ENCODE measurements around the gene PPP1R13B.

The PPP1R13B gene

GRCh38 chr14:103688441-103688840, 158.9 kb downstream of the PPP1R13B start:
- H3K4me1 ChIP-seq (ENCODE audit: control insufficient read depth in 2 of 2, insufficient read depth in 1 of 2, low read depth in 1 of 2, low read length in 2 of 2), result no peaks in the 10 kb centered on the region
- H3K9ac ChIP-seq (ENCODE audit: low read depth, low read length, poor library complexity), result no peak overlapping the region
- no peaks in the 10 kb centered on the region for H3K27me3 ChIP-seq (ENCODE audit: control insufficient read depth in 3 of 3, insufficient read depth in 3 of 3, low read depth in 1 of 3, low read length in 3 of 3)
- no peak overlapping the region for H3K27ac ChIP-seq (replicated peaks; ENCODE audit: low read length)
- peaks cover 3% of the 10 kb centered on the region for H3K79me1 ChIP-seq (ENCODE audit: low read depth, low read length)
- H3K9me3 ChIP-seq (replicated peaks in 1 of 2; ENCODE audit: control insufficient read depth in 2 of 2, insufficient read depth in 1 of 2, low read depth in 1 of 2, low read length in 2 of 2), result no peaks in the 10 kb centered on the region
- no peak overlapping the region for H3K18ac ChIP-seq (ENCODE audit: low read length)
- no peak overlapping the region for H3K23ac ChIP-seq (ENCODE audit: low read depth, low read length, poor library complexity)
- H2BK15ac ChIP-seq (ENCODE audit: low read length), result no peak overlapping the region
- WGBS, 2 donors (ENCODE audit: extremely low coverage in 2 of 2, insufficient read length in 2 of 2, insufficient replicate concordance in 1 of 2), result no CpG with 5 or more reads among the region's 5 CpGs
- no peak overlapping the region for H2BK120ac ChIP-seq (ENCODE audit: low read depth, low read length)
- no peak overlapping the region for H3K4me2 ChIP-seq (ENCODE audit: insufficient read depth, low read length, poor library complexity, severe bottlenecking)
- H3K4me3 ChIP-seq (ENCODE audit: low read length in 2 of 2), result no peak overlapping the region
- H3K14ac ChIP-seq (ENCODE audit: low read length), result no peak overlapping the region
- no peak overlapping the region for H2BK5ac ChIP-seq (ENCODE audit: low read length)
- peaks cover 34 to 92% of the 10 kb centered on the region in 2 donors for H3K36me3 ChIP-seq (replicated peaks in 1 of 2; ENCODE audit: control insufficient read depth in 2 of 2, insufficient read depth in 2 of 2, low read length in 2 of 2)
- no peak overlapping the region for H4K91ac ChIP-seq (ENCODE audit: low read depth, low read length, poor library complexity)
- no peak overlapping the region for H3K4ac ChIP-seq (ENCODE audit: low read length)
- no peak for DNase-seq (ENCODE audit: low spot score)
- H2BK12ac ChIP-seq (ENCODE audit: low read length), result no peak overlapping the region
- H2AK5ac ChIP-seq (ENCODE audit: low read depth, low read length), result no peak overlapping the region
- no peak overlapping the region for H4K8ac ChIP-seq (ENCODE audit: low read depth, low read length)
- H2AFZ ChIP-seq (ENCODE audit: low read length), result no peak overlapping the region

- Histone ChIP-seq H2BK12ac (ENCODE audit: low read length) (no peak overlapping the region), H3K27ac (replicated peaks; ENCODE audit: low read length) (no peak overlapping the region), H4K8ac (ENCODE audit: low read depth, low read length) (no peak overlapping the region), H3K23ac (ENCODE audit: low read depth, low read length, poor library complexity) (no peak overlapping the region), H3K36me3 (replicated peaks in 1 of 2; ENCODE audit: control insufficient read depth in 2 of 2, insufficient read depth in 2 of 2, low read length in 2 of 2) (peaks cover 36 to 92% of the 10 kb centered on the region in 2 donors), H3K14ac (ENCODE audit: low read length) (no peak overlapping the region), H3K18ac (ENCODE audit: low read length) (no peak overlapping the region), H2BK15ac (ENCODE audit: low read length) (no peak overlapping the region), H3K27me3 (ENCODE audit: control insufficient read depth in 3 of 3, insufficient read depth in 3 of 3, low read depth in 1 of 3, low read length in 3 of 3) (no peaks in the 10 kb centered on the region), H3K9me3 (replicated peaks in 1 of 2; ENCODE audit: control insufficient read depth in 2 of 2, insufficient read depth in 1 of 2, low read depth in 1 of 2, low read length in 2 of 2) (no peaks in the 10 kb centered on the region), H2AK5ac (ENCODE audit: low read depth, low read length) (no peak overlapping the region), H3K4me2 (ENCODE audit: insufficient read depth, low read length, poor library complexity, severe bottlenecking) (no peak overlapping the region), H3K4ac (ENCODE audit: low read length) (no peak overlapping the region), H4K91ac (ENCODE audit: low read depth, low read length, poor library complexity) (no peak overlapping the region), H3K9ac (ENCODE audit: low read depth, low read length, poor library complexity) (no peak overlapping the region), H3K79me1 (ENCODE audit: low read depth, low read length) (peaks cover 5% of the 10 kb centered on the region), H2BK120ac (ENCODE audit: low read depth, low read length) (no peak overlapping the region), H2AFZ (ENCODE audit: low read length) (no peak overlapping the region), H2BK5ac (ENCODE audit: low read length) (no peak overlapping the region), H3K4me1 (ENCODE audit: control insufficient read depth in 2 of 2, insufficient read depth in 1 of 2, low read depth in 1 of 2, low read length in 2 of 2) (no peaks in the 10 kb centered on the region), H3K4me3 (ENCODE audit: low read length in 2 of 2) (no peak overlapping the region)
- WGBS, 2 donors (ENCODE audit: extremely low coverage in 2 of 2, insufficient read length in 2 of 2, insufficient replicate concordance in 1 of 2), result no CpG with 5 or more reads among the region's 4 CpGs
- no peak for DNase-seq (ENCODE audit: low spot score)
Measured at GRCh38 chr14:103687712-103688111, 159.7 kb downstream of the PPP1R13B start.

- no peaks in the 10 kb centered on the region for H3K27me3 ChIP-seq (ENCODE audit: control insufficient read depth in 3 of 3, insufficient read depth in 3 of 3, low read depth in 1 of 3, low read length in 3 of 3)
- H3K4me1 ChIP-seq (ENCODE audit: control insufficient read depth in 2 of 2, insufficient read depth in 1 of 2, low read depth in 1 of 2, low read length in 2 of 2), result no peaks in the 10 kb centered on the region
- peaks cover 33 to 92% of the 10 kb centered on the region in 2 donors for H3K36me3 ChIP-seq (replicated peaks in 1 of 2; ENCODE audit: control insufficient read depth in 2 of 2, insufficient read depth in 2 of 2, low read length in 2 of 2)
- WGBS, 2 donors (ENCODE audit: extremely low coverage in 2 of 2, insufficient read length in 2 of 2, insufficient replicate concordance in 1 of 2), result no CpG with 5 or more reads among the region's 19 CpGs
- no peak overlapping the region for H2BK5ac ChIP-seq (ENCODE audit: low read length)
- H2BK15ac ChIP-seq (ENCODE audit: low read length), result no peak overlapping the region
- no peak overlapping the region for H3K18ac ChIP-seq (ENCODE audit: low read length)
- no peaks in the 10 kb centered on the region for H3K9me3 ChIP-seq (replicated peaks in 1 of 2; ENCODE audit: control insufficient read depth in 2 of 2, insufficient read depth in 1 of 2, low read depth in 1 of 2, low read length in 2 of 2)
- DNase-seq (ENCODE audit: low spot score), result no peak
- H2BK120ac ChIP-seq (ENCODE audit: low read depth, low read length), result no peak overlapping the region
- H3K79me1 ChIP-seq (ENCODE audit: low read depth, low read length), result peaks cover 2% of the 10 kb centered on the region
- H3K27ac ChIP-seq (replicated peaks; ENCODE audit: low read length), result no peak overlapping the region
- no peak overlapping the region for H3K23ac ChIP-seq (ENCODE audit: low read depth, low read length, poor library complexity)
- H4K8ac ChIP-seq (ENCODE audit: low read depth, low read length), result no peak overlapping the region
- H3K14ac ChIP-seq (ENCODE audit: low read length), result no peak overlapping the region
- H3K9ac ChIP-seq (ENCODE audit: low read depth, low read length, poor library complexity), result no peak overlapping the region
- H4K91ac ChIP-seq (ENCODE audit: low read depth, low read length, poor library complexity), result no peak overlapping the region
- H3K4me2 ChIP-seq (ENCODE audit: insufficient read depth, low read length, poor library complexity, severe bottlenecking), result no peak overlapping the region
- H3K4me3 ChIP-seq (ENCODE audit: low read length in 2 of 2), result no peak overlapping the region
- no peak overlapping the region for H2AFZ ChIP-seq (ENCODE audit: low read length)
- H2BK12ac ChIP-seq (ENCODE audit: low read length), result no peak overlapping the region
- H3K4ac ChIP-seq (ENCODE audit: low read length), result no peak overlapping the region
- H2AK5ac ChIP-seq (ENCODE audit: low read depth, low read length), result no peak overlapping the region
Measured at GRCh38 chr14:103686831-103687485, 160.4 kb downstream of the PPP1R13B start.

- H2BK120ac ChIP-seq (ENCODE audit: low read depth, low read length), result no peak overlapping the region
- H4K91ac ChIP-seq (ENCODE audit: low read depth, low read length, poor library complexity), result no peak overlapping the region
- no peak overlapping the region for H2BK12ac ChIP-seq (ENCODE audit: low read length)
- no peak overlapping the region for H2BK5ac ChIP-seq (ENCODE audit: low read length)
- H2AK5ac ChIP-seq (ENCODE audit: low read depth, low read length), result no peak overlapping the region
- H3K9ac ChIP-seq (ENCODE audit: low read depth, low read length, poor library complexity), result peak overlapping the region; percentile 30
- no peak overlapping the region for H3K23ac ChIP-seq (ENCODE audit: low read depth, low read length, poor library complexity)
- H2AFZ ChIP-seq (ENCODE audit: low read length), result no peak overlapping the region
- H3K4me1 ChIP-seq (ENCODE audit: control insufficient read depth in 2 of 2, insufficient read depth in 1 of 2, low read depth in 1 of 2, low read length in 2 of 2), result no peaks in the 10 kb centered on the region
- H3K36me3 ChIP-seq (replicated peaks in 1 of 2; ENCODE audit: control insufficient read depth in 2 of 2, insufficient read depth in 2 of 2, low read length in 2 of 2), result peaks cover 40 to 98% of the 10 kb centered on the region in 2 donors
- no peaks in the 10 kb centered on the region for H3K9me3 ChIP-seq (replicated peaks in 1 of 2; ENCODE audit: control insufficient read depth in 2 of 2, insufficient read depth in 1 of 2, low read depth in 1 of 2, low read length in 2 of 2)
- no peak overlapping the region for H3K4ac ChIP-seq (ENCODE audit: low read length)
- no peak for DNase-seq (ENCODE audit: low spot score)
- H3K79me1 ChIP-seq (ENCODE audit: low read depth, low read length), result peaks cover 3% of the 10 kb centered on the region
- no peak overlapping the region for H3K14ac ChIP-seq (ENCODE audit: low read length)
- no peak overlapping the region for H2BK15ac ChIP-seq (ENCODE audit: low read length)
- H3K27ac ChIP-seq (replicated peaks; ENCODE audit: low read length), result no peak overlapping the region
- WGBS, 2 donors (ENCODE audit: extremely low coverage in 2 of 2, insufficient read length in 2 of 2, insufficient replicate concordance in 1 of 2), result no CpG with 5 or more reads among the region's 23 CpGs
- H3K18ac ChIP-seq (ENCODE audit: low read length), result no peak overlapping the region
- no peak overlapping the region for H3K4me2 ChIP-seq (ENCODE audit: insufficient read depth, low read length, poor library complexity, severe bottlenecking)
- H4K8ac ChIP-seq (ENCODE audit: low read depth, low read length), result no peak overlapping the region
- no peak overlapping the region for H3K4me3 ChIP-seq (ENCODE audit: low read length in 2 of 2)
- H3K27me3 ChIP-seq (ENCODE audit: control insufficient read depth in 3 of 3, insufficient read depth in 3 of 3, low read depth in 1 of 3, low read length in 3 of 3), result no peaks in the 10 kb centered on the region
Measured at GRCh38 chr14:103685276-103686211, 161.8 kb downstream of the PPP1R13B start.
